Suprapubic skin (tissue), 3 donors: ENCODE data around the gene GARIN5B.

Source experiments
- POLR2AphosphoS5 ChIP-seq, 3 donors: sonication (generic); formaldehyde crosslinking; IDR thresholded peaks; one replicate each; pipeline ENCODE4 v1.6.1; 2017; ENCODE audit warnings: antibody characterized with exemption in 3 of 3
- TF ChIP-seq, protein P1 (sequence below), 2 donors: fragments of 200-600 bp in 1 of 2; fragments of 450-650 bp in 1 of 2; sonication (generic) in 1 of 2; IDR thresholded peaks; one replicate each; pipeline ENCODE4 v1.5.1; 2016 to 2019; ENCODE audit warnings: antibody characterized with exemption in 2 of 2, mild to moderate bottlenecking in 1 of 2, moderate library complexity in 1 of 2

DNA sequence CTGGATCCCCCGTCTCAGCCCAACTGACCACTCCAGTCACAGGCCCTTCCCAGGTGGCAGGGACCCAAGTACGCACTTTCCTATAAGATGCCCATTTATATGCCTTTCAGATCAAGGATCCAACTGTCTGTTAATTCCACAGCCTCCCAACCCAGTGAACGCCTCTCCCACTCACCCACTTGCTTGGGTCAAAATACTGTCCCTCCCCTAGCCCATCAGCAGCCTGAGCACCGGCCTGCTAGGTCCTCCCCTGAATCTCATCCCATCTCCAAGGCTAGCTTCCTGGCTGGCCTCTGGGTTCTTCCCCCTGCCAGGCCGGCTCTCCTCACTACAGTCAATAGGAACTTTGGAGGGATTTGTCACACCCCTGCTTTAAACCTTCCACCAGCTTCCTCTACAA lies 42.6 kb upstream of the GARIN5B start:
- TF ChIP-seq, protein P1, sequence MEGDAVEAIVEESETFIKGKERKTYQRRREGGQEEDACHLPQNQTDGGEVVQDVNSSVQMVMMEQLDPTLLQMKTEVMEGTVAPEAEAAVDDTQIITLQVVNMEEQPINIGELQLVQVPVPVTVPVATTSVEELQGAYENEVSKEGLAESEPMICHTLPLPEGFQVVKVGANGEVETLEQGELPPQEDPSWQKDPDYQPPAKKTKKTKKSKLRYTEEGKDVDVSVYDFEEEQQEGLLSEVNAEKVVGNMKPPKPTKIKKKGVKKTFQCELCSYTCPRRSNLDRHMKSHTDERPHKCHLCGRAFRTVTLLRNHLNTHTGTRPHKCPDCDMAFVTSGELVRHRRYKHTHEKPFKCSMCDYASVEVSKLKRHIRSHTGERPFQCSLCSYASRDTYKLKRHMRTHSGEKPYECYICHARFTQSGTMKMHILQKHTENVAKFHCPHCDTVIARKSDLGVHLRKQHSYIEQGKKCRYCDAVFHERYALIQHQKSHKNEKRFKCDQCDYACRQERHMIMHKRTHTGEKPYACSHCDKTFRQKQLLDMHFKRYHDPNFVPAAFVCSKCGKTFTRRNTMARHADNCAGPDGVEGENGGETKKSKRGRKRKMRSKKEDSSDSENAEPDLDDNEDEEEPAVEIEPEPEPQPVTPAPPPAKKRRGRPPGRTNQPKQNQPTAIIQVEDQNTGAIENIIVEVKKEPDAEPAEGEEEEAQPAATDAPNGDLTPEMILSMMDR (IDR thresholded peaks at IDR 0.05), result no peak
- no peak for TF ChIP-seq POLR2AphosphoS5 (IDR thresholded peaks at IDR 0.05)
